ENCODE results near the gene CRHR2. TPM values are rescaled to one million over a fixed set of nuclear protein-coding genes. Genes with fewer than 3 reads are reported as not detected.
"Not testable (repeated sequence)": the region's sequence is repeated elsewhere in the genome, so short reads cannot be mapped to it uniquely, and the experiment has no call there.

CRHR2 gene
- polyA plus RNA-seq, 10 donors, result 0.43 to 7.6 (median 3.2) TPM

GRCh38 chr7:30655096-30655970 is 26.9 kb downstream of the CRHR2 start:
- DNase-seq, result no peak

GRCh38 chr7:30654296-30655090 is 27.8 kb downstream of the CRHR2 start:
- DNase-seq, result no peak

- DNase-seq, result no peak
Measured at GRCh38 chr7:30652698-30653641, 29.3 kb downstream of the CRHR2 start.

- DNase-seq, result no peak
Measured at GRCh38 chr7:30652132-30652531, 30.1 kb downstream of the CRHR2 start.

- DNase-seq, result no peak
Measured at GRCh38 chr7:30650421-30650808, 31.8 kb downstream of the CRHR2 start.

DNA sequence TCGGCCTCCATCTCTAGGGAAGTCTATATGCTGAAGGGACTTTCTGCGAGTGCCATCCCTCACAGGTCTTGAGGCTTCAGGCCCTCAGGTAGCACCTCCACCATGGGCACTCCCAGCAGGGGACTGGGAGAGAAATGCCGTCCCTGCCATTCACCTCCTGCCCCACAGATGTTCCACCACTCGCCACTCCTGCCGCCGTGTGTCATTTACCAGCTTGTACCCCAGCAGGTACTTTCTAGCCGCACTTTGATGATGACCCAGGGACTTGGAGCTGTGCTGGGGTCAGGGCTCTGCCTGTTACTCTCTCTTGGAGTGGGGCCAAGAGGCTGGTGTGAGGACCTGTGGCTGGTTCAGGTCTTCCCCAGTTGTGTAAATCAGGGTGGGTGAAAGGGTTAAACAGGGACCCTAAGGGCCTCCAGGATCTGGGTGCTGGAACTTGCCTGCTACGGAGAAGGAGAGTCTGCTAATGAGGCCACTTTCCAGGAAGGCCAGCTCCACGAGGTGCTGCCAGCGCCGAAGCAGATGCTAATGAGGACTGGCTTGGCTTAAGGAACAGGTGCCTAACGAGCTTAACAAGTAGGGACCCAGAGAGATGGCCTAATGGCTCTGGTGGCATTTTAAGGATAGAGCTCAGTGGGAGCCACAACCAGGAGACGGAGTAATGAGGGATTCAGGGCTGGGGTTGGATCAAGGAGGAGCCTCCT is 32.4 kb downstream of the CRHR2 start:
- DNase-seq, result no peak

GRCh38 chr7:30648744-30649540 is 33.3 kb downstream of the CRHR2 start:
- no peak for DNase-seq

DNA sequence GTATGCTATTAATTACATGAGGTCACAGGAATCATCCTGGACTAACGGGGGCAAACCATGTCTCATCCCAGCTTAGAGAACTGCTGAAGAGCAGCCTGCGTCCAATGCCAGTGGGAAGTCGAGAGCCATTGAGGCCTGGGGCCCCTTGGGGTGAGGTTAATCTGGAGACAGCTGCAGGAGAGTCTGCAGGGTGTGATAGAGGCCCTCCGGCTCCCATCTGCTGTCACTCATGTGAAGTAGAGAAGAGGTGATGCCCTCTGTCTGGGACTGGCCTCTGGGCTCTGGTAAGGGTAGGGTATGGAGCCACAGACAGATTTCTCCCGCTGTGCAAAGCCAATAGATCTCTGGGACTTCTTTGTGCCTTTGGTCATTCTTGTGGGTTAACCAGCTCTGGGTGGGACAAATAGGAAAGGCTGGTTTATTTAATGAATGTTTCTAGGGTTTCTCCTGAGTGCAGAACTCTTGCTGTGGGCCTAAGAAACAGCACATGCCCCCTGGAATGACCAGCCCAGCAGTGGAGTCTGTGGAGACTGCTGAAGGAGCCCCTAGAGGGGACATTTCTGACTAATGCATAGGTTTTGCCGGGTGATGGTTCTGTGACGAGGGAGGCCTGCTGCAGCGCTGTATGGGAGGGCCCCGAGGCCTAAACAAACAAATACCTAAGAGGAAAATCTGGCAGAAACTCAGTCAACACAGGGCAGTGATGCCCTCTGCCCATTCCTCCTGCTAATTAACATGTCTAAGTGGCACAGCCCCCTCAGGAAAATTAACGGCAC is 34.5 kb downstream of the CRHR2 start:
- DNase-seq, result no peak

DNA sequence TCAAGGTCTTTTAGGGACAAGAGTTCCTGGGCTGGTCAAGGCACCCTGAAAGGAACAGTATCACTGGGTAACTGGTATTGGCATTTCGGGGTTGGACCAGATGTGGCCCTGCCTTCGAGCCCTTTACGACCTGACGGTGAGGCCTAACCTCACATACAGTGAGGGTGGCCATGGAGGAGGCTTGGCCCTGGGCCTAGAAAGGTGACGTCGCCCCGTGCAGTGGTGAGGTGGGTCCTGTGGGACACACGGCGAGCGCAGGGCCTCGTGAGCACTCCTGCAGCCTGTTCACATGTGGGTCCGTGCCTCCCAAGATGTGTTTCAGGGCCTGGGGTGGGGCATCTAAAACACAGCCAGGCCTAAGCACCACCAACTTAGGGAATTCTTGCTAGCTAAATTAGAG is 36.1 kb downstream of the CRHR2 start:
- no peak for DNase-seq

DNA sequence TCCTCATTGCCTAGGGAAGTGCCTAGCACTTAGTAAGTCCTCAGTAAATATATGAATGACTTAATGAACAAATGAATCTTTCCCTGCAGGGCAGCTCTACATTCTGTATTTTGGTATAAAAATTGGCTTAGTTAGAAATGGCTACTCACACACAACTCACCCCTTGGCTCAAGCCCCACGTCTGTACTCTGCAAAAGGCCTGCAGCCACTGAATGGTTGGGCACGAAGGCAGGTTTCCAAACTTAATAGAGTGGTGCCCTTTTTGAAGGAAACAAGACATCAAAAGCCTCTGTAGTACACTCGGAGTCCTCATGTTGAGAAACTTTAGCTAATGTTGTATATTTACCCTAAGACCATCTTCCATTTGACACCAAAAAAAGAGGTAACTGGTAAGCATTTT is 36.6 kb downstream of the CRHR2 start:
- DNase-seq, result no peak

DNA sequence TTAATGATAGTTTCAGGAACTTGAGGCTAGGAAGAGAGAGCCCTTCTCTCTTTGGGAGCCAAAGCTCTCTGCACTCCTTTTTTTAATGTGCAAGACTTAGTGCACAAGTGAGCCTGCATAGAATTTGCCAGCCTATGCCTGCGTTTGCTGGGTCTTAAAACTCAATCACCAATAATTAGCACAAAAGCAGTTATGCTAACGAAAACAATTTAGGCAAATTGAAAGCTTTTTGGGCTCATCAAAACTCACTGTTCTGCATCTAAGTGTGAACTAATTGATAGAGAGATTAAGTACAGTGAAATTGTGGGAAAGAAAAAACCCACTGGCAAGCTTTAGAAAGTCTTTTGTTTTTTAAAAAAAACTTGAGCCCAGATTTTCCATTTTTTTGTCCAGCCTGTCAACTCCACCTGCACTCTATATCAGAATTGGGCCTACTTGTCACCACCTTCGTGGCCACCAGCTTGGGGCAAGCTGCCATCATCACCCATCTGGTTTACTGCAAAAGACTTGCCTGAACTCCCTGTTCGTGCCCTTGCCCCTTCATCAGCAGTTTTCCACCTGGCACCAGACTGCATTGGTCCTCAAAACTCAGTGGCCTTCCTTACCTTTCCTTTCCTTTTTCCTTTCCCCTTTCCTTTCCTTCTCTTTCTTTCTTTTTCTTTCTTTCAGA is 37.8 kb downstream of the CRHR2 start:
- no peak for DNase-seq

GRCh38 chr7:30642789-30643188 is 39.5 kb downstream of the CRHR2 start:
- no peak for DNase-seq

GRCh38 chr7:30642322-30642721 is 39.9 kb downstream of the CRHR2 start:
- not testable (repeated sequence) for DNase-seq

DNA sequence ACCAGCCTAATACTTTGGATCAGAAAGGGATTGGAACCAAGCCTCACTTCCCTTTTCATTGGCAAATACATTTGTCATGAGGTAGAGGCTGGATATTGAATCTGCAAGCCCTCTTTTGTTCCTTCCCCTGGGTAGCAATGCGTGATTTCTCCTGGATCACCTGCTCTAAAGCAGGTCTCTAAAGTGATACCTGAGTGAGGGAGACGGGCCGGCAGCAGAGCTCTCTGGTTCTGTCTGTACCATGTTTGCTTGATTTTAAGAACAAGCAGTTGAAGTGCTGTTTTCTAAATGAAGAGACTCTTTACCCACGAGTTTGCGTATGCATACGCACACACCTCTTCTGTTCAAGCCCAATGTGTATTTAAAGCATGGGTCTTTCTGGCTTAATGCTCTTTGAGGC is 46.5 kb downstream of the CRHR2 start:
- no peak for DNase-seq

- DNase-seq, result no peak
Measured at GRCh38 chr7:30634634-30635201, 47.5 kb downstream of the CRHR2 start.

DNA sequence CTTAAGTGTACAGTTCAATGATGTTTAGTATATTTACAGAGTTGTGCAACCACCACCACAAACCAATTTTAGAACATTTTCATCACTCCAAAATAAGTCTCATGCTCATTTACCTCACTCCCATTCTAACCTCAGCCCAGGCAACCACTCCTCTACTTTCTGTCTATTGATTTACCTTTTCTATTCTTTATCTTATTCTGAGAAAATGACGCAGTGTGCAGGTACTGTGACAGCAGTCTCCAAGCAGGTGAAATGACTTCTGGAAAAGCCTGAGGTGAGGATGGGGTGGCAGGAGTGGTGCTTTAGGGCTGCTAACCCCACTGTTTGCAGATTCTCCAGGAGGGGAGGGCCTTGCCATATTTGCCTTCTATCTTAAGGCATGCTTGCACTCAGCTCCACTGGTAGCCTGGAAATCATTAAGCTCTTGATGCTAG is 48.0 kb downstream of the CRHR2 start:
- no peak for DNase-seq

GRCh38 chr7:30633223-30633622 is 49.0 kb downstream of the CRHR2 start:
- DNase-seq, result no peak

GRCh38 chr7:30630986-30631385 is 51.3 kb downstream of the CRHR2 start:
- no peak for DNase-seq

- no peak for DNase-seq
Measured at GRCh38 chr7:30627026-30627425, 55.2 kb downstream of the CRHR2 start.
